Common myeloid progenitor, CD34-positive (primary cell): ENCODE data around the gene GSDMA.

Source experiments
- CTCF ChIA-PET: fragments of 350-600 bp; sonication (Branson Sonifier 250); formaldehyde crosslinking; loops from one replicate; lab custom pipeline; 2021; ENCODE audit warnings: antibody characterized with exemption; lab: Charles Lee
- POLR2A ChIA-PET: fragments of 350-600 bp; sonication (Branson Sonifier 250); formaldehyde crosslinking; loops from one replicate; lab custom pipeline; 2021; ENCODE audit warnings: antibody characterized with exemption; lab: Charles Lee
- DNase-seq, 3 donors: peaks; one replicate each; pipeline versions ENCODE4 v3.0.0 to v3.0.0-alpha.2; 2013
- H3K27ac ChIP-seq, 2 experiments: 1 replicate in 1 of 2; 2 replicates in 1 of 2; pipeline ENCODE4 v1.7.0; 2013; ENCODE audit warnings: inconsistent platforms in 2 of 2, low read length in 2 of 2, mild to moderate bottlenecking in 2 of 2, low read depth in 1 of 2, moderate library complexity in 1 of 2; ENCODE audit not compliant: severe bottlenecking in 2 of 2, insufficient read depth in 1 of 2, poor library complexity in 1 of 2
- H3K27me3 ChIP-seq, 5 experiments: replicated peaks in 2 of 5; 1 replicate in 3 of 5; 2 replicates in 2 of 5; pipeline versions ENCODE4 v1.6.1 to v1.7.0; 2013; ENCODE audit warnings: low read length in 4 of 5, mild to moderate bottlenecking in 2 of 5, moderate library complexity in 2 of 5, inconsistent platforms in 1 of 5; ENCODE audit not compliant: insufficient read depth in 5 of 5, control insufficient read depth in 4 of 5
- H3K36me3 ChIP-seq, 4 experiments: 1 replicate in 2 of 4; 2 replicates in 2 of 4; pipeline versions ENCODE4 v1.6.1 to v1.7.0; 2013; ENCODE audit warnings: low read length in 3 of 4, control low read depth in 1 of 4, mild to moderate bottlenecking in 1 of 4; ENCODE audit not compliant: control insufficient read depth in 4 of 4, insufficient read depth in 4 of 4
- H3K4me1 ChIP-seq, 4 experiments: 1 replicate in 3 of 4; 2 replicates in 1 of 4; pipeline versions ENCODE4 v1.6.1 to v1.7.1; 2013; ENCODE audit warnings: low read length in 3 of 4, mild to moderate bottlenecking in 3 of 4, control low read depth in 1 of 4, inconsistent platforms in 1 of 4, moderate library complexity in 1 of 4; ENCODE audit not compliant: control insufficient read depth in 4 of 4, insufficient read depth in 4 of 4; ENCODE audit errors: control extremely low read depth in 1 of 4
- H3K4me3 ChIP-seq, 7 experiments: 1 replicate in 4 of 7; 2 replicates in 3 of 7; pipeline versions ENCODE4 v1.5.1 to v1.7.0; 2013; ENCODE audit warnings: mild to moderate bottlenecking in 7 of 7, low read length in 6 of 7, moderate library complexity in 6 of 7, inconsistent platforms in 2 of 7, low read depth in 2 of 7, control low read depth in 1 of 7; ENCODE audit not compliant: insufficient read depth in 4 of 7, control insufficient read depth in 1 of 7; ENCODE audit errors: extremely low read depth in 1 of 7
- H3K9me3 ChIP-seq, 5 experiments: 1 replicate in 4 of 5; 2 replicates in 1 of 5; pipeline versions ENCODE4 v1.6.1 to v1.7.1; 2013; ENCODE audit warnings: low read length in 4 of 5, mild to moderate bottlenecking in 2 of 5, inconsistent platforms in 1 of 5, low read depth in 1 of 5, moderate library complexity in 1 of 5; ENCODE audit not compliant: control insufficient read depth in 4 of 5, insufficient read depth in 2 of 5; ENCODE audit errors: control extremely low read depth in 1 of 5
- WGBS: methylation state at CpG from one replicate; pipeline ENCODE4 v1.1.5; 2013; ENCODE audit not compliant: insufficient coverage; 5-methylcytosine and 5-hydroxymethylcytosine counted together

Gene GSDMA

GRCh38 chr17:39969375-39969774 lies 6.6 kb downstream of the GSDMA start:
- H3K9me3 ChIP-seq: no peaks in the 10 kb centered on the region
- peaks cover 0 to 8% (median 0%) of the 10 kb centered on the region in 5 experiments for H3K27me3 ChIP-seq
- H3K4me1 ChIP-seq: peaks cover 0 to 25% (median 0%) of the 10 kb centered on the region in 4 experiments
- ChIA-PET CTCF (interaction anchor here (1.0 to 1.2 kb wide), 2 partner anchors 9 to 11 kb away, joined by 3 read pairs; no protein-coding TSS in a partner anchor), POLR2A (no interaction called here)
- 92% methylated on average over 6 of the region's 6 CpGs for WGBS
- H3K27ac ChIP-seq: no peak overlapping the region
- no peak overlapping the region for H3K4me3 ChIP-seq
- H3K36me3 ChIP-seq: no peaks in the 10 kb centered on the region
- DNase-seq: no peak

DNA sequence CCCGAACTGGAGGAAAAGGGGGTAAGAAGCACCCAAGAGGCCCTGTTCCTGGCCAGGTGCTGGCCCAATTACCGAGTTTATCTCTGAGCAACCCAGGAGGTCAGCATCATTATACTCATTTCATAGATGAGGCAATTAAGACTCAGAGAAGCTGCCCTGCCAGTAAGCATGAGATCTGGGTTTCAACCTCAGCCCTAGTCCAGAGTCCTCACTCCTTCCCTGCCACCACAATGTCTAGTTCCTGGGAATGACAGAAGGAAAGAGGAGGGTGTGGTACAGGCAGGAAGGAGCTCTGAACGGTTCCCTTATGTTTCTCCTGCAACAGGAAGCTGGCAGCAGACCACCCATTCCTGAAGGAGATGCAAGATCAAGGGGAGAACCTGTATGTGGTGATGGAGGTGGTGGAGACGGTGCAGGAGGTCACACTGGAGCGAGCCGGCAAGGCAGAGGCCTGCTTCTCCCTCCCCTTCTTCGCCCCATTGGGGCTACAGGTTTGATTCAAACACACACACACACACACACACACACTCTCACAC lies 7.4 kb downstream of the GSDMA start:
- peaks cover 0 to 8% (median 0%) of the 10 kb centered on the region in 5 experiments for H3K27me3 ChIP-seq
- no peaks in the 10 kb centered on the region for H3K9me3 ChIP-seq
- no peaks in the 10 kb centered on the region for H3K36me3 ChIP-seq
- ChIA-PET POLR2A (no interaction called here), CTCF (interaction anchor here (1.0 to 1.1 kb wide), 2 partner anchors 8 to 9 kb away, joined by 3 to 4 read pairs; partner anchors contain the start of gene GSDMA)
- H3K4me3 ChIP-seq: no peak overlapping the region
- no peak overlapping the region for H3K27ac ChIP-seq
- H3K4me1 ChIP-seq: peaks cover 0 to 25% (median 0%) of the 10 kb centered on the region in 4 experiments
- 0% methylated on average over 1 of the region's 7 CpGs for WGBS
- DNase-seq: no peak

- H3K4me3 ChIP-seq: no peak overlapping the region
- no peaks in the 10 kb centered on the region for H3K9me3 ChIP-seq
- H3K27me3 ChIP-seq: peaks cover 0 to 10% (median 0%) of the 10 kb centered on the region in 5 experiments
- H3K36me3 ChIP-seq: no peaks in the 10 kb centered on the region
- peaks cover 0 to 25% (median 0%) of the 10 kb centered on the region in 4 experiments for H3K4me1 ChIP-seq
- WGBS: 92% methylated on average over 3 of the region's 4 CpGs
- ChIA-PET CTCF (interaction anchor here (1.1 to 1.3 kb wide), 2 partner anchors 9 kb away, joined by 4 to 5 read pairs; partner anchors contain the start of genes GSDMA and PSMD3), POLR2A (no interaction called here)
- no peak overlapping the region for H3K27ac ChIP-seq
- no peak for DNase-seq
Observed at GRCh38 chr17:39971076-39971603, 8.3 kb downstream of the GSDMA start.

DNA sequence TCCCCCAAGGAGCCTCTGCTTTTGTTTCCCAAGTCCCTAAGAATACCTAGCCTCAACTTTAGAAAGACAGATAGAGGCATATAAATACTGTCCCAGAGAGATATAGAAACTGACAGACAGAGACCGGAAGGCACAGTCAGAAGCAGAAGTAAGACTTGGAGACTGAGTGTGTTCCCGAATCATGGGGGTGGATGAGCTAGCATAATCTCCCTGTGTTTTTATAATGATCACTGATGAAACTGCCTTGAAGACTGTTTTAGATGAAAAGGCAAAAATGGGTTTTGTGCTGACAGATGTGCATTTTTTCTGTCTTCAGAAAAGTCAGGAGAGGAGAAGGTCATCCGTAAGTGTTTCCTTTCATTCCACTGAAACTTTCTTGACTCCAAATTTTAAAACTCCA lies 9.5 kb downstream of the GSDMA start:
- Histone ChIP-seq H3K36me3 (no peaks in the 10 kb centered on the region), H3K9me3 (no peaks in the 10 kb centered on the region), H3K27ac (no peak overlapping the region), H3K27me3 (peaks cover 0 to 10% (median 0%) of the 10 kb centered on the region in 5 experiments), H3K4me3 (no peak overlapping the region), H3K4me1 (peaks cover 0 to 20% (median 0%) of the 10 kb centered on the region in 4 experiments)
- POLR2A ChIA-PET: interaction anchor here (0.6 kb wide), 1 partner anchor 8 kb away, joined by 3 read pairs; the partner anchor contains the start of gene PSMD3
- CTCF ChIA-PET: interaction anchor here (1.0 to 12.3 kb wide), 3 partner anchors 8 to 192 kb away, joined by 3 to 197 read pairs (median 5); partner anchors contain the start of genes GSDMA and PSMD3
- DNase-seq: peak in 2 of 3 donors; percentile 58 to 61
- 60% methylated on average over 2 of the region's 3 CpGs for WGBS

GRCh38 chr17:39973496-39973895 lies 10.7 kb downstream of the GSDMA start:
- Histone ChIP-seq H3K9me3 (no peaks in the 10 kb centered on the region), H3K4me3 (no peak overlapping the region), H3K27me3 (peaks cover 0 to 10% (median 0%) of the 10 kb centered on the region in 5 experiments), H3K4me1 (peaks cover 0 to 18% (median 0%) of the 10 kb centered on the region in 4 experiments), H3K27ac (no peak overlapping the region), H3K36me3 (no peaks in the 10 kb centered on the region)
- CTCF ChIA-PET: interaction anchor here (12.3 kb wide), 1 partner anchor 13 kb away, joined by 197 read pairs; the partner anchor contains the start of gene GSDMA
- DNase-seq: no peak
- POLR2A ChIA-PET: interaction anchor here (0.6 to 0.7 kb wide), 2 partner anchors 45 to 175 kb away, joined by 4 read pairs; no protein-coding TSS in a partner anchor
- WGBS: 100% methylated on average over 2 of the region's 2 CpGs

GRCh38 chr17:39974433-39974832 lies 11.6 kb downstream of the GSDMA start:
- no peak for DNase-seq
- Histone ChIP-seq H3K27ac (no peak overlapping the region), H3K36me3 (no peaks in the 10 kb centered on the region), H3K4me3 (no peak overlapping the region), H3K4me1 (peaks cover 2 to 23% (median 4%) of the 10 kb centered on the region in 4 experiments), H3K9me3 (no peaks in the 10 kb centered on the region), H3K27me3 (peaks cover 0 to 10% (median 0%) of the 10 kb centered on the region in 5 experiments)
- POLR2A ChIA-PET: no interaction called here
- CTCF ChIA-PET: interaction anchor here (12.3 kb wide), 1 partner anchor 14 kb away, joined by 197 read pairs; the partner anchor contains the start of gene GSDMA
- WGBS: 82% methylated on average over 5 of the region's 5 CpGs
